GM21515 (cell line): Measurements from ENCODE around the gene SDHAF3.
"Not testable (repeated sequence)": the region's sequence is repeated elsewhere in the genome, so short reads cannot be mapped to it uniquely, and the experiment has no call there.

Experiments used
- ATAC-seq: cut with Tn5 transposase; IDR thresholded peaks from one replicate; pipeline ENCODE4 v1.9.1; 2021; ENCODE audit not compliant: unreplicated experiment

SDHAF3 gene

DNA sequence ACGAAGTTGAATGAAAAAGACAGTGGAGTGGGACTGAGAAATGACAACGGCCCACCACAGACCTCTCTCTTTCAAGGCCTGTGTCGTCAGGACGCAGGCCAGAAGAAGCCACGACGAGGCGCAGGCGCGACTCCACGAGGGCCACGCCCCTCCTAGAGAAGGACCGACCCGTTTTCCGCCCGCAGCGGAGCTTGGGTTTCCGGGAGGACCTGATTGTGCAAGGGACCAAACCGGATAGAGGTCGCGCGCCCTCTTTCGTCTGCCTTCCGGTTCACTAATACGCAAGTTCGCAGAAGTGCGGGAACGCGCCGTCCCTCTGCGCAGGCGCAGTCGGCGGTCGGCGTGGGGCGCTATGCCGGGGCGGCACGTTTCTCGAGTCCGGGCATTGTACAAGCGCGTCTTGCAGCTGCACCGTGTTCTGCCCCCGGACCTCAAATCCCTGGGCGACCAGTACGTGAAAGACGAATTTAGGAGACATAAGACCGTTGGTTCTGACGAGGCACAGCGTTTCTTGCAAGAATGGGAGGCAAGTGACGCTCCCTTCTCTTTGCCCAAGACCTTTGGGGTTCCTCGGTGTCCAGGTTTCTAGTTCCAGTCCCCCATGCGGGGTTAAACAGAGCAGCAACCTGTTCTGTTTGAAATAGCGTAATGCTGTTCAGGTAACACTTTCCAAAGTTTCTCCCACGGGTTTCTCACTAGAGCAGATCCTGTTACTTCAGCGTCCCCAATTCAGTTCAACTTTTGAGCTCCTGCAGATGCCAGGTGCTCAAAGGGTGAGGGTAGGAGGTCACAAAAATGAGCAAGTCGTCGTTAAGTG, at the start of gene SDHAF3:
TSS of gene SDHAF3 (plus strand) at position 327 of the 817 bp plus-strand sequence. CDS start at position 353, 26 bp downstream.
- peak; percentile 96 for ATAC-seq

DNA sequence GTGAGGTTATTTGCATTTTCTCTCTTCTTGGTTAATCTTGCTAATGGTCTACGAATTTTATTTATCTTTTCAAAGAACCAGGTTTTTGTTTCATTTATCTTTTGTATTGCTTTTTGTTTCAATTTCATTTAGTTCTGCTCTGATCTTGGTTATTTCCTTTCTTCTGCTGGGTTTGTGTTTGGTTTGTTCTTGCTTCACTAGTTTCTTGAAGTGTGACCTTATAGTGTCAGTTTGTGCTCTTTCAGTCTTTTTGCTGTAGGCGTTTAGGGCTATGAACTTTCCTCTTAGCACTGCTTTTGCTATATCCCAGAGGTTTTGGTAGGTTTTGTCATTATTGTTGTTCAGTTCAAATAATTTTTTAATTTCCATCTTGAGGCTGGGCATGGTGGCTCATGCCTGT, 45.5 kb upstream of the SDHAF3 start:
- ATAC-seq = not testable (repeated sequence)

DNA sequence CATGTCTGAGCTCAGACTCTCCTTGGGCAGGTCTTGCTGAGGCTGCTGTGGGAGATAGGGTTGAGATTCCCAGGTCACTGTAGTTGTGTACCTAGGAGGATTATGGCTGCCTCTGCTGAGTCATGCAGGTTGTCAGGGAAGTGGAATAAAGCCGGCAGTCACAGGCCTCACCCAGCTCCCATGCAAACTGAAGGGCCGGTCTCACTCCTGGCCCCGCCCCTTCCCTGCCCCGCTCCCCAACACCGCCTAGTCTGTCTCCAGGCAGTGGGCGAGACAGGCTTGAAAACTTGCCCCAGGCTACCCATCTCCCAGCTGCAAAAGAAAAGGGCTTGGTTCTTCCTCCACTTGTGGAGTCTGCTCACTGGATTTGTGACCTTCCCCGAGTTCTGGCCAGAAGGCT, 41.6 kb upstream of the SDHAF3 start:
- ATAC-seq = no peak

DNA sequence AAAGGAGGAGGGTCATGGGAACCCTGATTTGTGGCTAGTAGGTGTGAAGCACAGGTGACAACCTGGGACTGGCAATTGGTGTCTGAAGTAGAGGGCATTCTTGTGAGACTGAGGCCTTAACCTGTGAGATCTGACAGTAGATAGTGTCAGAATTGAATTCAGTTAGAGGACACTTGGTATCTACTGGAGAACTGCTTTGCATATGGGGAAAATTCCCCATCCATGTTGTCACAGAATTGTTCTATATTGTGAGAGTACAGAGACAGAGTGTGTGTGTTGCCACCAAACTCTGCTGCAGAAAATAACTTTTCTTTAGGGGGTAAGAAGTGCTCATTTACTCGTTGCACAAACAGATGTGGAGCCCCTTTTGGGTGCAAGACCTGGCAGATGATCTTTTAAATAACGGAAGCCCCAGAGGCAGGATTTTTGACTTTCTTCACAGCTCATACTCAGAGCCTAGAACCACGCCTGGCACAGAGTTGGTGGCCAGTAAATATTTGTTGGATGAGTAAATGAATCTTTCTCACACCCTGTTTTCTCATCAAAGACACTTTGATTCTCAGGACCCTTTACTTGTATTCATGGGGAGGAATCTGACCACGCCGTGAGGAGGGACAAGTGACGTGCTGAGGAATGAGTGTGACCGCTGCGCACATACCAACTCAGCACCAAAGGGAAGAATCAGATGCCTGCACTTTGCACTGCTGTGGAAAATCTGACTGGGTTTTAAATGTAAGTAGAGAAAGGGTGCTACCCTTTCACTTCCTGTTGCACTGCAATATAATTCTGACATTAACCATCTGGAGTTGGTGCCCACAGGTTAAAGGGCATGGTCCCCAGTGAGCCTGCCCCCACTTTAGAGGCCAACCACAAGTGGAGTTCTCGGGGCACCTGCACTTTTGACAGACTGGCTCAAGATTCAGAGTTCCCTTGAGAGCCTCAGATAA, 39.2 kb upstream of the SDHAF3 start:
- ATAC-seq = no peak

- ATAC-seq = no peak
Measured at GRCh38 chr7:97079300-97079699, 38.2 kb upstream of the SDHAF3 start.

- ATAC-seq = no peak
Measured at GRCh38 chr7:97081521-97082300, 35.8 kb upstream of the SDHAF3 start.

DNA sequence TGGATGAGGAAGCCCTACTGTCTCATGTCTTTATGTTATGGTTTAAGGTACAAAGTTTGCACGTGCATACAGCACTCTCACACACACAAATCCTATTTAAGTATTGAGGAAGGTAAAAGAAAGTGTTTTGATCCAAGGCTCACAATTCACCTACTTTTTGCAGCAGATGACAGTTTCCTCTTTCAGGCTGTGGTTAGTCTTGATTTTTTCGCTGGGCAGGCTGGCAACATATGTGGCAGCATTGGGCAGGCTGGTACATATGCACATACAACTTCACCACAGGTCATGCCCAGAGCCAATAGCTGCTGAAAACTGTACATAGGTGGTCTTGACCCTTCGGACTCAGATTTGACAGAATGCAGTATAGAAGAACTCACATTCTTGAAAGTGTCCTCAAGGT, 29.1 kb upstream of the SDHAF3 start:
- no peak for ATAC-seq

DNA sequence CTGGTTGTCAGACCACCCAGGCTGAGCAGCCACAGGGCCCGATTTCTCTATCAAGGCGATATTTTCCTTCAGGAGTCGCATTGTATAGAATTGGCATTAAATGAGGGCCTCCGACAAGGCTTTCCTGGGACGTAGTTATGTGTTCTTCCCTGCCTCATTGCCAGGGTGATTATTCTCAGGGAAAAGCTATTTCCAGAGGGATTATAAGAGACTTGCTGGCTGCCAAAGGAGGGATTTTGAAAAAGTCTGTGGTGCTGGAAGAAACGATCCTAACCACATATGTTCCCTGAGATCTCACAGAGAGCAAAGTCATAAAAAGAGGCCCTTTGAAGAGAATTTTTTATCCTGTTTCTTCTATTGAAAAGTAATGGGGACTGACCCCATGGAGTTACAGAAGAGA, 27.7 kb upstream of the SDHAF3 start:
- ATAC-seq = no peak

DNA sequence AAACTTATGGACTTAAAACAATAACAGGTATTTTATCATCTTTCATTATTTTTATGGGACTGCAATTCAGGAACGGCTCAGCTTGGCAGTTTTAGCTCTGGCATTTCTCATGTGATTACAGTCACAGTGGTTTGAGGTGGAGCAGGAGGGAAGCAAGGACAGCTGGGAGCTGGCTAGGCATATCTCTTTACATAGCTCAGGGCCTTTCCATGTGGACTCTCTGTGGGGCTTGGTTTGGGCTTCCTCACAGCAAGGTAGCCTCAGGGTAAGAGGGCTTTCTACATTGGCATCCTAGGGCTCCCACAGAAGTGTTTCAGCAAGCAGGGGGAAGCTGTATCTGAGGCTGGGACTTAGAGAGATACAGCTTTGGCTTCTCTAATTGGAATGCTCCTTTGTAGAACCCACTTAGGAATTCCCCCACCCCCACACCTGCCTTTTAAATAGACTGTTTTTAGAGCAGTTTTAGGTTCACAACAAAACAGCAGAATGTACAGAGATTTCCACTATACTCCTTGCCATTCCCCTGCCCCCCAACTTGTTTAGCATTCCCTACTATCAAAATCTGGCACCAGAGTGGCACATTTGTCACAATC, 26.6 kb upstream of the SDHAF3 start:
- no peak for ATAC-seq

- no peak for ATAC-seq
Measured at GRCh38 chr7:97094284-97094930, 23.1 kb upstream of the SDHAF3 start.

GRCh38 chr7:97096037-97096436, 21.5 kb upstream of the SDHAF3 start:
- ATAC-seq = no peak

DNA sequence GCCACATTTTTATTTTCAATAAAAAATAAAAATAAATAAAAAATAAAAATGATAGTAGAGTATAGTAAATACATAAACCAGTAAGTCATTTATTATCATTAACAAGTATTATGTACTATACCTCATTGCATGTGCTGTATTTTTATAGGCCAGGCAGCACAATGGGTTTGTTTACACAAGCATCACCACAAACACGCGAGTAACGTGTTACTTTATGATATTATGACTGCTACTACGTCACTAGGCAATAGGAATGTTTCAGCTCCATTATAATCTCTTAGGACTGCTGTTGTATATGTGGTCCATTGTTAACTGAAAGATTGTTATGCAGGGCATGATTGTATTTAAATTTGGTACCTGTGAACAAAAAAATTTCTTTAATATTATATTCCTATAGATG, 20.8 kb upstream of the SDHAF3 start:
- no peak for ATAC-seq

GRCh38 chr7:97104719-97105238, 12.7 kb upstream of the SDHAF3 start:
- peak; percentile 96 for ATAC-seq

DNA sequence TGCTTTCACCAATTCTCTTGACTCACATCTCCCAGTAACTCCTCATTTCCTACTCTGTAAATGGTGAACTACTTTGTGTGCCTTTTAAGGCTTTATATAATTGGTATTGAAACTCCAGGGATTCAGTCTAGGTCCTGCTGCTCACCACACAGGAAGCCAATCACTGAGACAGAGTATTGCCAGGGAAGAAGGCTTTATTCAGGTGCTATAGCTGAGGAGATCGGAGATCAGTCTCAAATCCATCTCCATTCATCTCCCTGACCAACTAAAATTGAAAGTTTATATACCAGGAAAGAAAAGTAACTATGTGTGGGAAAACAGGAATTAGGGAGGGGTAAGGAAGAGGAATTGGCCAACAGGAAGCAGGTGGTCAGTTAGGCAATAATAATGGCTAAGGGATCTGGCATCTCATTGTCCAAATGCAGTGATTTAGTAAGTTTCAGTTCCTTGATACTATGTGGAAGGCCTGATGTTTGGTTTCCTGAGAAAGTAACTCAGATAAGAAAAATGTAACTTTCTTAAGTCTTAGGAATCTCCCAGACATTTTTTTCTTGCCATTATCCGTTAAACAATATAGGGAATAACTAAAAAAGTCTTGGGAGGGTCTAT, 10.2 kb upstream of the SDHAF3 start:
- no peak for ATAC-seq

DNA sequence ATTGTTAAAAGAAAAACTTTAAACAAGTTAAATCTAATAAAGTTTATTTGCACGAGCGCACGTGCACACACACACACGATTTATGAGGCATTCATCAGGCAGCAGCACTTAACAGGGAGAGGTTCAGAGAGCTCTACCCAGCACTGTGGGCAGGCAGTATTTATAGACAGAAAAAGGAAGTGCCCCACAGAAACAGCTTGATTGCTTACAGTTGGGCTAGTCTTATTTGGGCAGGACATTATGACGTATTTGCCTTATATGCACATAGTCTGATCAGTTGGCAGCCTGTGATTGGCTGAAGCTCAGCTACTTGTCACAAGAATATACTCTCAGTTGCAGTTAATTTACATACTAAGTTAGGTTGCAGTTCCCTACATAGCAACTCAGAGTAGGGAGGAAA, 1.2 kb upstream of the SDHAF3 start:
- no peak for ATAC-seq

DNA sequence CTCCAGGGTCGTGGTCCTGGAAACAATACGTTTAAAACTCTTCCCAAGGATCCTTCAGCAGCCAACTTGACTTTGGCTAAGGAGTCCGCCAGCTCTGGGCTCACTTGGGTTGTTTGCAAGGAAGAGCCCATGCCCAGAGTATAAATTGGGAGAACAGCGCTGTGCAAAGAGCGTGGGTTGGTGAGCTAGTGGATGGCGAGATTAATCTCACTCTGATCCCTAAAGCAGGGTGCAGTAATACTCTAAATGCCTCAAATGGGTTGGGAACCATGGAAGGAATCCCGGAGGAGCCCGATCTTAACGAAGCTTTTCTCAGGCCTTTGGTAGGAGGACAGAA, 495 bp upstream of the SDHAF3 start:
- ATAC-seq = no peak

- no peak for ATAC-seq
Measured at GRCh38 chr7:97118306-97118917, 914 bp downstream of the SDHAF3 start.

GRCh38 chr7:97119747-97120146, 2.2 kb downstream of the SDHAF3 start:
- ATAC-seq = no peak

DNA sequence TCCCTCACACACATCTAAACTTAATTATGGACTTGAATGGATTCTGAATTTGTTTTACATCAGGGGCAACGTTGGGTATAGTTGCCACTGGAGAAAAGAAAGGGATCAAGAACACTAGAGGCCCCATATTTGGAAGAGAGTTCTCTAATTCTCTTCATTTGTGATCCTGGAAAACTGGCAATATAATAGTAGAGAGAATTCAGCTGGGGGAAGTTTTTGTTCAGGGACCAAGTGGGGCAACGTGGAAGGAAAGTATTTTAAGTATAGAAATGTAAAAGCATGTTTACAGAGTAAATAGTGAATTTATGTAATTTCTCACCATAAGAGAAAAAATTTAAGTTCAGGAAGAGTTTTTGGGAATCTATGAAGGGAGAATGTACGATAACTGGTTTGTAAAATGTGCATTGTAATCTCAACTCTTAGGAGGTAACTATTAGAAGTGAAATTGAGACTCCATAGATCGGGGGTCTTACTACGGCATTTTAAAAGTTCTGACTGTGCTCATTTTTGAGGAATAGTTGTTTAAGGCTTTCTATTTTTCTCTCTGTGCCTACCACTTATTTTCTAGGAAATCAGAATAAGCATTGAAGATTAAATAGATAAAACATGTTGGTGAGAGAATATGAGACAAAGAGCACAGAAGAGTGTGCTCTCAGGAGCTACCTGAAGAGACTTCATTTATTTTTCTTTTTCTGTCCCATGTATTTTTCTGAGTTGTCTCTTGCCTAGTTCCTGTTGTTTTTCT, 3.4 kb downstream of the SDHAF3 start:
- ATAC-seq = no peak
